DMS 273 treated with DMSO at 0.1 percent for 48 hours (cell line): Measurements from ENCODE around the gene TLE2.
"Not testable (repeated sequence)": the region's sequence is repeated elsewhere in the genome, so short reads cannot be mapped to it uniquely, and the experiment has no call there.

Source experiments
- DNase-seq: peaks from one replicate; lab custom pipeline; 2025; lab: John Stamatoyannopoulos, UW

The TLE2 gene

GRCh38 chr19:3012621-3013262 is 16.3 kb downstream of the TLE2 start:
- DNase-seq: no peak

DNA sequence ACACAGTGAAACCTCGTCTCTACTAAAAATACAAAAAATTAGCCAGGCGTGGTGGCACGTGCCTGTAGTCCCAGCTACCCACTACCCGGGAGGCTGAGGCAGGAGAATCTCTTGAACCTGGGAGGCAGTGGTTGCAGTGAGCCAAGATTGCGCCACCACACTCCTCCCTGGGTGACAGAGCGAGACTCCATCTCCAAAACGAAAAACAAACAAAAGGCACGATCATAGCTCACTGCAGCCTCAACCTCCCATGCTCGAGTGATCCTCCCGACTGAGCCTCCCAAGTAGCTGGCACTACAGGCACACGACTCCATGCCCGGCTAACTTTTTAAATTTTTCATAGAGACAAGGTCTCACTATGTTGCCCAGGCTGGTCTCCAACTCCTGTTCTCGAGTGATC is 17.0 kb downstream of the TLE2 start:
- DNase-seq: not testable (repeated sequence)

- DNase-seq: no peak
These were observed 18.2 kb downstream of the TLE2 start for GRCh38 chr19:3010871-3011270.

DNA sequence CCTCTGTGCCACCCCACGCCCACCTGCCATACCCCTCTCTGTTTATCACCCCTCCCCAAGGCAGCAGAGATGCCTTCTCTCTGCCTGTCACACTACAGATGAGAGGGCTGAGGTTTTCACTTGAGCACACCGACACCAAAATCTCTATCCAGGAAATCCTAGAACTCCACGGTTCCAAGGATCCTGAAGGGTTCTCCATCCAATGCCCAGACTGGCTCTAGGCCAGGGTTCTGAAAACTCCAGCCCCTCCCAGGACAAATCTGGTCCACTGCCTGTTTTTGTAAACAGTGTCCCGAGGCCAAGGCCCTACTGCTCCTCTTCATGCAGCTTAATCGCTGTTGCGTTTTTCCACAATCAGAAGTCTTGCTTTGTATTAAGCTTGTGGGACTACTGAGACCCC is 20.1 kb downstream of the TLE2 start:
- DNase-seq: no peak

- DNase-seq: no peak
These were observed 21.1 kb downstream of the TLE2 start for GRCh38 chr19:3007975-3008374.

DNA sequence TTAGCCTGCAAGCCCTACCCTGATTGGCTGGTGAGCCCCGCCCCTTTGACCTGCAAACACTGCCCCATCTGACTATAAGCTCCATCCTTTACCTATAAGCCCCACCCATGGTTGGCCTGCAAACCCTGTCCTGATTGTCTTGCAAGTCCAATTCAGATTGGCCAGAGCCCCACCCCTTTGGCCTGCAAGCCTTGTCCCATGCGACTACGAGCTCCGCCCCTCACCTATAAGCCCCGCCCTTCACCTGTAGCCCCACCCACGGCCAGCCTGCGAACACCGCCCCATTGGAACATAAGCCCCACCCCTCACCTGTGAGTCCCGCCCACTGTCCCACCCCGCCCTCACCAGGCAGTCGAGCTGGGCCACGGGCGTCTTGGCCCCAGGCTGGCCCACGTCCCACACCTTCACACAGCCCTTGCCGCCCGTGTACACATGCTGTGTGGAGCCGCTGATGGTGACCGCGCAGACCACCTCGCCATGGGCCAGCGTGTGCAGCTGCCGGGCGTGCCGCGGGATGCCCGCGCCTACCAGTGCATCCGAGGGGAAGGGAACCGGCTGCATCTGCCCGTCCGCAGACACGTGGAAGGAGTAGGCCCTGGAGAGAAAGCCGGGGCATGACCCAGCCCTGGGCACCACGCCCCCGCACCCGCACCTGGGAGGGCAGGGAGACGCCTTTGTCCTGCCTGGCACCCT is 22.9 kb downstream of the TLE2 start:
- DNase-seq: no peak

DNA sequence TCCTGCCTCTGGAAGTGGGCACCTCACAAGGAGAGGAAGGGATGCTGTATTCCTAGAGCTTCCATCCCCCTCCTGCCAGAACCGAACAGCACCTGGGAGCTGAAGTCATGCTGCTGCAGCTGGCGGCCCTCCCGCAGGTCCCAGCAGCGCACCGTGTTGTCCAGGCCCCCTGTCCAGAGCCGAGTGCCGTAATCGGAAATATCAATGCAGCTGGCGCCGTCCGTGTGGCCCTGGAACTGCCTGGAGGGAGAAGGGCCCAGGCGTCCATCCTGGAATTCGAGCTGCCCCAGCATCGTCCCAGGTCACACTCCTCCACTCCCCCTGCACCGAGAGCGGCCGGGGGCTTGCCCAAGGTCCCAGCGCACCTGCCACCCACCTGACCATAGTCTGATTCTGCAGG is 23.7 kb downstream of the TLE2 start:
- DNase-seq: no peak

- DNase-seq: no peak
These were observed 24.6 kb downstream of the TLE2 start for GRCh38 chr19:3004522-3004921.

- DNase-seq: no peak
These were observed 26.0 kb downstream of the TLE2 start for GRCh38 chr19:3003046-3003445.

DNA sequence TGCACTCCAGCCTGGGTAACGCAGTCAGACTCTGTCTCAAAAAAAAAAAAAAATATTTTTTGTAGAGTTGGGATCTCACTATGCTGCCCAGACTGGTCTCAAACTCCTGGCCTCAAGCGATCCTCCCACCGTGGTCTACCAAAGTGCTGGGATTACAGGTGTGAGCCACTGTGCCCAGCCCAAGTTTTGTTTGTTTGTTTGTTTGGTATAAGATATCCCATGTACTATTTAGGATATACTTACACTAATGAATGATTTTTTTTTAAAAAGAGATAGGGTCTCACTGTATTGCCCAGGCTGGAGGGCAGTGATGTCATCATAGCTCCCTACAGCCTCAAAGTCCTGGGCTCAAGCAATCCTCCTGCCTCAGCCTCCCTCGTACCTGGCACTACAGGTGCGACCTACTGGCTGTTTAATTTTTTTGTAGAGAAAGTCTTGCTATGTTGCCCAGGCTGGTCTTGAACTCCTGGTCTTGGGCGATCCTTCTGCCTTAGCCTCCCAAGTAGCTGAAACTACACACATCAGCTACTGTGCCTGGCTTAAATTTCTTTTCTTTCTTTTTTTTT is 27.8 kb downstream of the TLE2 start:
- DNase-seq: no peak

DNA sequence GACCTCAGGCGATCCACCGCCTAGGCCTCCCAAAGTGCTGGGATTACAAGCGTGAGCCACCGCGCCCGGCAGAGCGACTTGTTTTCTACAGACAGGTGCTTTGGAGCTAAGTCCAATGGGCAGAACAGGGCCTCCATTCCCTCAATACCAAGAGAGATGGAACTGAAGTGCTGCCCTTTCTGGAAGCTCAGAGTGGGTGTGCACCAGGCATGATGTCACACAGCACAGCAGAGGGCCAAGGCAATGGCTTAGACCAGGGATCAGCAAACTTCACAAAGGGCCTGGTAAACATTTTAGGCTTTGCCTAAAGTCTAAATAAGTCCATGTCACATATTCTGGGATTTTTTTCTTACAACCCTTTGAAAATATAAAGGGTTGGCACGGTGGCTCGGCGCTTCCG is 30.4 kb downstream of the TLE2 start:
- DNase-seq: no peak

GRCh38 chr19:2997720-2998119 is 31.4 kb downstream of the TLE2 start:
- DNase-seq: no peak

- no peak for DNase-seq
These were observed 34.4 kb downstream of the TLE2 start for GRCh38 chr19:2994588-2995131.

- DNase-seq: no peak
These were observed 35.5 kb downstream of the TLE2 start for GRCh38 chr19:2993579-2993978.

DNA sequence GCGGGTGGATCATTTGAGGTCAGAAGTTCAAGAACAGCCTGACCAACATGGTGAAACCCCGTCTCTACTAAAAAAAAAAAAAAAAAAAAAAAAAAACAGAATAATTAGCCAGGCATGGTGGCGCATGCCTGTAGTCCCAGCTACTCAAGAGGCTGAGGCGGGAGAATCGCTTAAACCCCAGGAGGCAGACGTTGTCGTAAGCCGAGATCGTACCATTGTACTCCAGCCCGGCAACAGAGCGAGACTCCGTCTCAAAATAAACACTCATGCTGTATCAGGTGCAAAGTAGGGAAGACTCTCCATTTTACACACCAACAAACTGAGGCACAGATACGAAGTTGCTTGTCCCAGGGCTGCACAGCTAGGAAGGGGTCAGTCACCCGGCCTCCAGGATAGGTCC is 36.1 kb downstream of the TLE2 start:
- DNase-seq: no peak

GRCh38 chr19:2992333-2992732 is 36.7 kb downstream of the TLE2 start:
- not testable (repeated sequence) for DNase-seq

DNA sequence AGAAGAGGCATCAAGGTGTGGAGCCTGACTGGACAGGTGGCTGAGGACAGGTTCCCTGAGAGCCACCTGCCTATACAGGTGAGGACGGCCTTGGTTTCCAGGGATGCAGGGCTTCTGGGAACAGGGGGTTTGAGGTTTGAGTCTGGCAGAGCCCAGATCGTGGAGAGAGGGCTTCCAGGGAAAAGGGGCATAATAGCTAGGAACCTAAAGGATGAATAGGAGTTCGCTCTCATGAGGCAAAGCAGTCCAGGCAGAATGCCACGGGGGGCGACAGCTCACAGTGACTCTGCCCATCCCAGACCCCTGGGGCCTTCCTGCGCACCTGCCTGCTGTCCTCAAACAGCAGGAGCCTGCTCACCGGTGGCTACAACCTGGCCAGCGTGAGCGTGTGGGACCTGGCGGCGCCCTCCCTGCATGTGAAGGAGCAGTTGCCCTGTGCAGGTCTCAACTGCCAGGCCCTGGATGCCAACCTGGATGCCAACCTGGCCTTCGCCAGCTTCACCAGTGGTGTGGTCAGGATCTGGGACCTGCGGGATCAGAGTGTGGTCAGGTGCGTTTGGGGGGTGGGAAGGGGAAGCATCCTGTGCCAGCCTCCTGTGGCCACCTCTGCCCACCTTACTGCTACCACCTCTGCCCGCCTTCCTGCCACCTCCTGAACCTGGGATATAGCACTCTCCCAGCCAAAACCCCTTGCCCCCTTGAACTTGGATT is 39.7 kb downstream of the TLE2 start:
- DNase-seq: no peak

- no peak for DNase-seq
These were observed 40.5 kb downstream of the TLE2 start for GRCh38 chr19:2988568-2988967.

GRCh38 chr19:2987797-2988196 is 41.3 kb downstream of the TLE2 start:
- DNase-seq: no peak

DNA sequence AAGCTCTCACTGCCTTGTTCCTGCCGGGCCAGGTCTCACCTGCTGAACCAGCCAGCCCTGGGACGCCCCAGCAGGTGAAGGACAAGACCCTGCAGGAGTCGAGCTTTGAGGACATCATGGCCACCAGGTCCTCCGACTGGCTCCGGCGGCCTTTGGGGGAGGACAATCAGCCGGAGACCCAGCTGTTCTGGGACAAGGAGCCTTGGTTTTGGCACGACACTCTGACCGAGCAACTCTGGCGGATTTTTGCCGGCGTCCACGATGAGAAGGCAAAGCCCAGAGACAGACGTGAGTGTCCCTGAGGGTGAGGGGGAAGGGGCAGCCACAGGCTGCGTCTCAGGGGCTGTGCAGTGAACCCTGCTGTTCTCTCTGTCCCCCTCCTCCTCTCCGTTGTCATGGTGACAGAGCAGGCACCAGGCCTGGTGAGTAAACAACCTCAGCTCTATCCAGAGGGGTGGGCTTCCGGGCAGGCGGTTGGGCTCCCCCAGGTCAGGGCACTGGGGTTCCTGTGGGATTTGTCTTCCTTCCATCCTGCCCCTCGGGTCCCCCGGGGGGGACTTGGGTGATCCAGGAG is 42.0 kb downstream of the TLE2 start:
- DNase-seq: no peak

GRCh38 chr19:2984215-2984528 is 44.9 kb downstream of the TLE2 start:
- DNase-seq: no peak

- DNase-seq: peak; percentile 76
These were observed 45.5 kb downstream of the TLE2 start for GRCh38 chr19:2983351-2984214.
